ENCODE results near the gene RNF151.

The RNF151 gene

GRCh38 chr16:1991588-1991947 is 24.9 kb downstream of the RNF151 start:
- DNase-seq (ENCODE audit: low read depth in 2 of 2) = no peak

- peak; percentile 97 to 98 for DNase-seq (ENCODE audit: low read depth in 2 of 2)
These were observed 25.5 kb downstream of the RNF151 start for GRCh38 chr16:1991948-1992703.

GRCh38 chr16:1992704-1993317 is 26.2 kb downstream of the RNF151 start:
- no peak for DNase-seq (ENCODE audit: low read depth in 2 of 2)

- DNase-seq (ENCODE audit: low read depth in 2 of 2) = no peak
These were observed 27.1 kb downstream of the RNF151 start for GRCh38 chr16:1993731-1994131.

- DNase-seq (ENCODE audit: low read depth in 2 of 2) = no peak
These were observed 31.1 kb downstream of the RNF151 start for GRCh38 chr16:1997494-1998359.

- DNase-seq (ENCODE audit: low read depth in 2 of 2) = no peak
These were observed 31.7 kb downstream of the RNF151 start for GRCh38 chr16:1998360-1998835.

GRCh38 chr16:1998852-1999801 is 32.5 kb downstream of the RNF151 start:
- DNase-seq (ENCODE audit: low read depth in 2 of 2) = no peak

GRCh38 chr16:1999866-2000514 is 33.3 kb downstream of the RNF151 start:
- no peak for DNase-seq (ENCODE audit: low read depth in 2 of 2)

GRCh38 chr16:2001035-2001434 is 34.4 kb downstream of the RNF151 start:
- no peak for DNase-seq (ENCODE audit: low read depth in 2 of 2)

- no peak for DNase-seq (ENCODE audit: low read depth in 2 of 2)
These were observed 35.0 kb downstream of the RNF151 start for GRCh38 chr16:2001456-2002355.

- no peak for DNase-seq (ENCODE audit: low read depth in 2 of 2)
These were observed 36.0 kb downstream of the RNF151 start for GRCh38 chr16:2002406-2003230.

- no peak for DNase-seq (ENCODE audit: low read depth in 2 of 2)
These were observed 36.7 kb downstream of the RNF151 start for GRCh38 chr16:2003231-2003826.

- peak; percentile 88 to 94 for DNase-seq (ENCODE audit: low read depth in 2 of 2)
These were observed 37.4 kb downstream of the RNF151 start for GRCh38 chr16:2003827-2004641.

- DNase-seq (ENCODE audit: low read depth in 2 of 2) = no peak
These were observed 38.3 kb downstream of the RNF151 start for GRCh38 chr16:2004795-2005517.

GRCh38 chr16:2005646-2006045 is 39.0 kb downstream of the RNF151 start:
- DNase-seq (ENCODE audit: low read depth in 2 of 2) = no peak

- DNase-seq (ENCODE audit: low read depth in 2 of 2) = no peak
These were observed 39.7 kb downstream of the RNF151 start for GRCh38 chr16:2006317-2006716.

Data from stimulated activated CD8-positive, alpha-beta memory T cell treated with anti-CD3 and anti-CD28 coated beads, Interleukin-2, amount 100 ng/mL, for 48 hours (primary cell).